Activated T-cell treated with anti-CD3 and anti-CD28 coated beads, Interleukin-2, amount 50 U/mL, for 1 hour (primary cell): ENCODE results near the gene CYTH4.
A peak's percentile ranks its signal among the peaks of the same experiment; 100 is the strongest.
"Not testable (repeated sequence)": the region's sequence is repeated elsewhere in the genome, so short reads cannot be mapped to it uniquely, and the experiment has no call there.

Source experiments
- DNase-seq: peaks from one replicate; pipeline ENCODE4 v3.0.0-alpha.2; 2020

CYTH4 gene

GRCh38 chr22:37282385-37282677, at the start of gene CYTH4:
Gene CYTH4 (plus strand): TSS chr22:37282508. CDS start chr22:37282570, 62 bp downstream.
- peak; percentile 84 for DNase-seq

- DNase-seq = not testable (repeated sequence)
These were observed 48.9 kb upstream of the CYTH4 start for GRCh38 chr22:37233371-37233750.

- DNase-seq = no peak
These were observed 48.3 kb upstream of the CYTH4 start for GRCh38 chr22:37233751-37234631.

GRCh38 chr22:37234736-37235711, 47.3 kb upstream of the CYTH4 start:
- DNase-seq = no peak

GRCh38 chr22:37235897-37236607, 46.3 kb upstream of the CYTH4 start:
- DNase-seq = no peak

GRCh38 chr22:37237371-37238268, 44.7 kb upstream of the CYTH4 start:
- DNase-seq = peak; percentile 34

- DNase-seq = no peak
These were observed 42.7 kb upstream of the CYTH4 start for GRCh38 chr22:37239336-37240239.

GRCh38 chr22:37240240-37240940, 41.9 kb upstream of the CYTH4 start:
- DNase-seq = peak; percentile 28

- peak; percentile 44 for DNase-seq
These were observed 41.4 kb upstream of the CYTH4 start for GRCh38 chr22:37240941-37241320.

- peak; percentile 50 for DNase-seq
These were observed 40.8 kb upstream of the CYTH4 start for GRCh38 chr22:37241351-37242142.

- DNase-seq = peak; percentile 84
These were observed 39.9 kb upstream of the CYTH4 start for GRCh38 chr22:37242395-37242918.

- DNase-seq = no peak
These were observed 38.8 kb upstream of the CYTH4 start for GRCh38 chr22:37243402-37244113.

- peak; percentile 89 for DNase-seq
These were observed 38.0 kb upstream of the CYTH4 start, which contains the start of gene RAC2 for GRCh38 chr22:37244114-37244921. Gene RAC2 (minus strand): TSS chr22:37244269. CDS start chr22:37244148, 121 bp downstream.

GRCh38 chr22:37244922-37245722, 37.2 kb upstream of the CYTH4 start:
- DNase-seq = no peak

- no peak for DNase-seq
These were observed 36.6 kb upstream of the CYTH4 start for GRCh38 chr22:37245740-37246139.

GRCh38 chr22:37248251-37248650, 34.1 kb upstream of the CYTH4 start:
- no peak for DNase-seq

- no peak for DNase-seq
These were observed 32.3 kb upstream of the CYTH4 start for GRCh38 chr22:37249986-37250385.
